Measurements from ENCODE around the gene NAALADL2.
"Not testable (repeated sequence)": the region's sequence is repeated elsewhere in the genome, so short reads cannot be mapped to it uniquely, and the experiment has no call there.

Gene NAALADL2

GRCh38 chr3:175526609-175527280 lies 667.6 kb downstream of the NAALADL2 start:
- Histone ChIP-seq H3K9ac (ENCODE audit: low read depth, low read length) (no peak overlapping the region), H4K20me1 (ENCODE audit: insufficient read depth, low read length) (no peaks in the 10 kb centered on the region), H3K79me2 (ENCODE audit: insufficient read depth, low read length) (no peaks in the 10 kb centered on the region), H2AFZ (ENCODE audit: low read depth, low read length) (no peak overlapping the region), H3K4me2 (ENCODE audit: insufficient read depth, low read length) (no peak overlapping the region), H3K4me3 (ENCODE audit: low read depth in 1 of 2, low read length in 2 of 2) (no peak overlapping the region), H3K9me3 (ENCODE audit: insufficient read depth, low read length, severe bottlenecking) (no peaks in the 10 kb centered on the region), H3K27me3 (ENCODE audit: insufficient read depth, low read length, poor library complexity) (no peaks in the 10 kb centered on the region), H3K4me1 (ENCODE audit: insufficient read depth, low read length) (no peaks in the 10 kb centered on the region), H3K27ac (ENCODE audit: low read length) (no peak overlapping the region), H3K36me3 (ENCODE audit: insufficient read depth, low read length) (no peaks in the 10 kb centered on the region)
- ATAC-seq (ENCODE audit: insufficient read depth, low read depth) (no peak), DNase-seq (no peak)
- TF ChIP-seq EZH2 (IDR thresholded peaks at IDR 0.05; ENCODE audit: borderline replicate concordance, low read depth, low read length, severe bottlenecking) (no peak), CTCF (IDR thresholded peaks at IDR 0.05; ENCODE audit: borderline replicate concordance, extremely low read depth, low read length, poor library complexity, severe bottlenecking) (no peak)

GRCh38 chr3:175528693-175529092 lies 669.6 kb downstream of the NAALADL2 start:
- H3K36me3 ChIP-seq (ENCODE audit: insufficient read depth, low read length); H3K27ac ChIP-seq (ENCODE audit: low read length); DNase-seq; ATAC-seq (ENCODE audit: insufficient read depth, low read depth); H3K4me3 ChIP-seq (ENCODE audit: low read depth in 1 of 2, low read length in 2 of 2); H3K4me2 ChIP-seq (ENCODE audit: insufficient read depth, low read length); H3K9ac ChIP-seq (ENCODE audit: low read depth, low read length); H3K79me2 ChIP-seq (ENCODE audit: insufficient read depth, low read length); H3K9me3 ChIP-seq (ENCODE audit: insufficient read depth, low read length, severe bottlenecking); H4K20me1 ChIP-seq (ENCODE audit: insufficient read depth, low read length); H3K27me3 ChIP-seq (ENCODE audit: insufficient read depth, low read length, poor library complexity); H3K4me1 ChIP-seq (ENCODE audit: insufficient read depth, low read length); H2AFZ ChIP-seq (ENCODE audit: low read depth, low read length): not testable (repeated sequence)

GRCh38 chr3:175535351-175535750 lies 676.2 kb downstream of the NAALADL2 start:
- no peaks in the 10 kb centered on the region for H3K4me1 ChIP-seq (ENCODE audit: insufficient read depth, low read length)
- no peak overlapping the region for H3K9ac ChIP-seq (ENCODE audit: low read depth, low read length)
- DNase-seq (no peak), ATAC-seq (ENCODE audit: insufficient read depth, low read depth) (no peak)
- H4K20me1 ChIP-seq (ENCODE audit: insufficient read depth, low read length), result no peaks in the 10 kb centered on the region
- H3K36me3 ChIP-seq (ENCODE audit: insufficient read depth, low read length), result no peaks in the 10 kb centered on the region
- no peaks in the 10 kb centered on the region for H3K27me3 ChIP-seq (ENCODE audit: insufficient read depth, low read length, poor library complexity)
- no peak overlapping the region for H3K27ac ChIP-seq (ENCODE audit: low read length)
- H3K9me3 ChIP-seq (ENCODE audit: insufficient read depth, low read length, severe bottlenecking), result no peaks in the 10 kb centered on the region
- no peak overlapping the region for H2AFZ ChIP-seq (ENCODE audit: low read depth, low read length)
- no peak for TF ChIP-seq CTCF (IDR thresholded peaks at IDR 0.05; ENCODE audit: borderline replicate concordance, extremely low read depth, low read length, poor library complexity, severe bottlenecking)
- no peak for TF ChIP-seq EZH2 (IDR thresholded peaks at IDR 0.05; ENCODE audit: borderline replicate concordance, low read depth, low read length, severe bottlenecking)
- no peak overlapping the region for H3K4me3 ChIP-seq (ENCODE audit: low read depth in 1 of 2, low read length in 2 of 2)
- H3K79me2 ChIP-seq (ENCODE audit: insufficient read depth, low read length), result no peaks in the 10 kb centered on the region
- H3K4me2 ChIP-seq (ENCODE audit: insufficient read depth, low read length), result no peak overlapping the region

- no peaks in the 10 kb centered on the region for H3K9me3 ChIP-seq (ENCODE audit: insufficient read depth, low read length, severe bottlenecking)
- H3K4me3 ChIP-seq (ENCODE audit: low read depth in 1 of 2, low read length in 2 of 2), result no peak overlapping the region
- no peak overlapping the region for H3K9ac ChIP-seq (ENCODE audit: low read depth, low read length)
- no peak overlapping the region for H3K27ac ChIP-seq (ENCODE audit: low read length)
- H4K20me1 ChIP-seq (ENCODE audit: insufficient read depth, low read length), result no peaks in the 10 kb centered on the region
- H3K36me3 ChIP-seq (ENCODE audit: insufficient read depth, low read length), result no peaks in the 10 kb centered on the region
- no peak for DNase-seq
- no peaks in the 10 kb centered on the region for H3K79me2 ChIP-seq (ENCODE audit: insufficient read depth, low read length)
- H3K4me1 ChIP-seq (ENCODE audit: insufficient read depth, low read length), result no peaks in the 10 kb centered on the region
- H3K27me3 ChIP-seq (ENCODE audit: insufficient read depth, low read length, poor library complexity), result no peaks in the 10 kb centered on the region
- ATAC-seq (ENCODE audit: insufficient read depth, low read depth), result no peak
- no peak overlapping the region for H2AFZ ChIP-seq (ENCODE audit: low read depth, low read length)
- TF ChIP-seq CTCF (IDR thresholded peaks at IDR 0.05; ENCODE audit: borderline replicate concordance, extremely low read depth, low read length, poor library complexity, severe bottlenecking) (no peak), EZH2 (IDR thresholded peaks at IDR 0.05; ENCODE audit: borderline replicate concordance, low read depth, low read length, severe bottlenecking) (no peak)
- no peak overlapping the region for H3K4me2 ChIP-seq (ENCODE audit: insufficient read depth, low read length)
These were observed 687.0 kb downstream of the NAALADL2 start for GRCh38 chr3:175546115-175546514.

Measured in DND-41 (cell line).